ENCODE measurements around the gene ZNF266. TPM values are rescaled to one million over a fixed set of nuclear protein-coding genes. Genes with fewer than 3 reads are reported as not detected.

ZNF266 gene
- 40.5 TPM for total RNA-seq

GRCh38 chr19:9435279-9436268 is at the start of gene ZNF266:
ZNF266 (minus strand) TSS chr19:9435573; CDS start chr19:9420089, 15,484 bp downstream.
- peak; percentile 92 for DNase-seq (ENCODE audit: low spot score)

GRCh38 chr19:9485140-9485539 is 49.8 kb upstream of the ZNF266 start:
- DNase-seq (ENCODE audit: low spot score): no peak

GRCh38 chr19:9474975-9475374 is 39.6 kb upstream of the ZNF266 start:
- DNase-seq (ENCODE audit: low spot score): no peak

- DNase-seq (ENCODE audit: low spot score): no peak
Observed at GRCh38 chr19:9467161-9467560, 31.8 kb upstream of the ZNF266 start.

- no peak for DNase-seq (ENCODE audit: low spot score)
Observed at GRCh38 chr19:9461938-9462337, 26.6 kb upstream of the ZNF266 start.

- DNase-seq (ENCODE audit: low spot score): no peak
Observed at GRCh38 chr19:9456018-9456689, 20.8 kb upstream of the ZNF266 start.

GRCh38 chr19:9453953-9454352 is 18.6 kb upstream of the ZNF266 start:
- DNase-seq (ENCODE audit: low spot score): no peak

- no peak for DNase-seq (ENCODE audit: low spot score)
Observed at GRCh38 chr19:9445037-9445436, 9.7 kb upstream of the ZNF266 start.

GRCh38 chr19:9436358-9436757 is 985 bp upstream of the ZNF266 start:
- DNase-seq (ENCODE audit: low spot score): no peak

GRCh38 chr19:9431475-9431874 is 3.9 kb downstream of the ZNF266 start:
- no peak for DNase-seq (ENCODE audit: low spot score)

GRCh38 chr19:9430444-9430843 is 4.9 kb downstream of the ZNF266 start:
- no peak for DNase-seq (ENCODE audit: low spot score)

- no peak for DNase-seq (ENCODE audit: low spot score)
Observed at GRCh38 chr19:9427941-9428340, 7.4 kb downstream of the ZNF266 start.

- no peak for DNase-seq (ENCODE audit: low spot score)
Observed at GRCh38 chr19:9413240-9413954, 22.0 kb downstream of the ZNF266 start.

GRCh38 chr19:9407827-9408226 is 27.5 kb downstream of the ZNF266 start:
- no peak for DNase-seq (ENCODE audit: low spot score)

- peak; percentile 81 for DNase-seq (ENCODE audit: low spot score)
Observed at GRCh38 chr19:9406798-9407352, 28.5 kb downstream of the ZNF266 start.

GRCh38 chr19:9381361-9381785 is 54.0 kb downstream of the ZNF266 start:
- no peak for DNase-seq (ENCODE audit: low spot score)

GRCh38 chr19:9370738-9371619 is 64.4 kb downstream of the ZNF266 start:
- no peak for DNase-seq (ENCODE audit: low spot score)

GRCh38 chr19:9362905-9363304 is 72.5 kb downstream of the ZNF266 start, which contains the start of gene ZNF177:
ZNF177 (plus strand) TSS chr19:9363013; CDS start chr19:9378312, 15,299 bp downstream.
- no peak for DNase-seq (ENCODE audit: low spot score)
